Osteocyte (in vitro differentiated cells): Measurements from ENCODE around the gene TENM3. TPM values are rescaled to one million over a fixed set of nuclear protein-coding genes. Genes with fewer than 3 reads are reported as not detected.

Experiments
- DNase-seq: peaks from one replicate; pipeline ENCODE4 v3.0.0; 2021; ENCODE audit warnings: mixed read lengths; ENCODE audit not compliant: unreplicated experiment; ENCODE audit errors: extremely low spot score
- H3K27ac Mint-ChIP-seq: one replicate; pipeline ENCODE4 v1.8.0; 2021; ENCODE audit warnings: mild to moderate bottlenecking, mixed read lengths; ENCODE audit not compliant: unreplicated experiment
- H3K27me3 Mint-ChIP-seq: one replicate; pipeline ENCODE4 v1.8.0; 2021; ENCODE audit warnings: mixed read lengths; ENCODE audit not compliant: unreplicated experiment
- H3K36me3 Mint-ChIP-seq: one replicate; pipeline ENCODE4 v1.8.0; 2021; ENCODE audit warnings: mixed read lengths; ENCODE audit not compliant: unreplicated experiment
- H3K4me1 Mint-ChIP-seq: one replicate; pipeline ENCODE4 v1.8.0; 2021; ENCODE audit warnings: mixed read lengths; ENCODE audit not compliant: unreplicated experiment
- H3K4me3 Mint-ChIP-seq: one replicate; pipeline ENCODE4 v1.8.0; 2021; ENCODE audit warnings: mild to moderate bottlenecking, moderate library complexity, mixed read lengths; ENCODE audit not compliant: unreplicated experiment
- H3K9me3 Mint-ChIP-seq: one replicate; pipeline ENCODE4 v1.8.0; 2021; ENCODE audit warnings: mixed read lengths; ENCODE audit not compliant: unreplicated experiment
- CTCF ChIP-seq: fragments of 200-600 bp; sonication (generic); IDR thresholded peaks from 2 replicates; pipeline ENCODE4 v1.5.0; 2021; ENCODE audit warnings: antibody characterized with exemption, mild to moderate bottlenecking, moderate library complexity
- total RNA-seq: library from RNA; stranded (reverse); gene quantifications from 2 replicates; pipeline ENCODE4 v1.2.1, GENCODE V29; 2021

The TENM3 gene
- total RNA-seq, 1 donor from 2014 or later = 78.3 TPM

- TF ChIP-seq CTCF = no peak
- DNase-seq = no peak
- no peak overlapping the region for H3K4me3 Mint-ChIP-seq
- H3K36me3 Mint-ChIP-seq = peaks cover 37% of the 10 kb centered on the region
- no peaks in the 10 kb centered on the region for H3K9me3 Mint-ChIP-seq
- H3K27ac Mint-ChIP-seq = no peak overlapping the region
- H3K27me3 Mint-ChIP-seq = no peaks in the 10 kb centered on the region
- no peaks in the 10 kb centered on the region for H3K4me1 Mint-ChIP-seq
Measured at GRCh38 chr4:182789529-182789928, 546.3 kb downstream of the TENM3 start.

GRCh38 chr4:182795446-182796238 is 552.4 kb downstream of the TENM3 start:
- no peak for TF ChIP-seq CTCF
- H3K27ac Mint-ChIP-seq = no peak overlapping the region
- peaks cover 38% of the 10 kb centered on the region for H3K36me3 Mint-ChIP-seq

GRCh38 chr4:182799515-182800215 is 556.5 kb downstream of the TENM3 start:
- H3K9me3 Mint-ChIP-seq = no peaks in the 10 kb centered on the region

More at GRCh38 chr4:182795446-182796238, 552.4 kb downstream of the TENM3 start:
- H3K4me3 Mint-ChIP-seq = no peak overlapping the region
- H3K4me1 Mint-ChIP-seq = no peaks in the 10 kb centered on the region
- H3K27me3 Mint-ChIP-seq = no peaks in the 10 kb centered on the region
- no peak for DNase-seq
- no peaks in the 10 kb centered on the region for H3K9me3 Mint-ChIP-seq

GRCh38 chr4:182800216-182800515 is 557.0 kb downstream of the TENM3 start:
- TF ChIP-seq CTCF = no peak
- Mint-ChIP-seq H3K36me3 (peaks cover 6% of the 10 kb centered on the region), H3K27me3 (no peaks in the 10 kb centered on the region), H3K9me3 (no peaks in the 10 kb centered on the region), H3K4me3 (no peak overlapping the region), H3K4me1 (peaks cover 2% of the 10 kb centered on the region), H3K27ac (no peak overlapping the region)
- DNase-seq = no peak

More at GRCh38 chr4:182799515-182800215, 556.5 kb downstream of the TENM3 start:
- Mint-ChIP-seq H3K27ac (no peak overlapping the region), H3K27me3 (no peaks in the 10 kb centered on the region), H3K4me3 (no peak overlapping the region), H3K36me3 (peaks cover 10% of the 10 kb centered on the region), H3K4me1 (peaks cover 2% of the 10 kb centered on the region)
- DNase-seq = no peak
- TF ChIP-seq CTCF = no peak

GRCh38 chr4:182801636-182802035 is 558.4 kb downstream of the TENM3 start:
- Mint-ChIP-seq H3K36me3 (peaks cover 4% of the 10 kb centered on the region), H3K27ac (no peak overlapping the region), H3K4me1 (peaks cover 8% of the 10 kb centered on the region), H3K9me3 (no peaks in the 10 kb centered on the region), H3K27me3 (no peaks in the 10 kb centered on the region), H3K4me3 (no peak overlapping the region)
- no peak for DNase-seq
- no peak for TF ChIP-seq CTCF
